K562 (cell line): Measurements from ENCODE around the gene RABGAP1L.

Source experiments
- E2F4 ChIP-seq: sonication (generic); formaldehyde crosslinking; IDR thresholded peaks from 2 replicates; pipeline ENCODE4 v1.8.0; 2022; ENCODE audit warnings: mild to moderate bottlenecking, low read depth, missing genetic modification reagents
- ELF1 ChIP-seq: fragments of 200-800 bp; sonication (Bioruptor generic); IDR thresholded peaks from 2 replicates; pipeline ENCODE4 v1.6.1; 2016; ENCODE audit warnings: missing genetic modification characterization, missing compliant biosample characterization
- FOSL1 ChIP-seq: fragments of 200-800 bp; sonication (Bioruptor generic); conservative IDR thresholded peaks from 2 replicates; pipeline ENCODE4 v1.6.1; 2016; ENCODE audit warnings: missing genetic modification characterization, missing compliant biosample characterization
- KDM1A ChIP-seq, 2 experiments: fragments of 450-650 bp; IDR thresholded peaks; 2 replicates each; pipeline ENCODE4 v1.6.1; 2016; ENCODE audit warnings: mild to moderate bottlenecking in 2 of 2
- MTF1 ChIP-seq: fragments of 250-450 bp; sonication (Bioruptor Pico); IDR thresholded peaks from 2 replicates; pipeline ENCODE4 v1.9.0; 2021; ENCODE audit warnings: moderate library complexity, mild to moderate bottlenecking, inconsistent platforms, borderline replicate concordance
- TARDBP ChIP-seq: fragments of 450-650 bp; IDR thresholded peaks from 2 replicates; pipeline ENCODE4 v1.6.1; 2016
- YY1 ChIP-seq, 3 experiments: IDR thresholded peaks; 2 replicates each; pipeline ENCODE4 v1.6.1; 2011; ENCODE audit warnings: low read length in 2 of 3, mild to moderate bottlenecking in 2 of 3, moderate library complexity in 2 of 3, borderline replicate concordance in 1 of 3, control low read depth in 1 of 3, low read depth in 1 of 3; ENCODE audit not compliant: insufficient read depth in 3 of 3, insufficient replicate concordance in 2 of 3, control insufficient read depth in 1 of 3, insufficient read length in 1 of 3; ENCODE audit errors: extremely low read depth in 1 of 3
- ZNF398 ChIP-seq: fragments of 250-450 bp; sonication (Bioruptor Pico); IDR thresholded peaks from 2 replicates; pipeline ENCODE4 v1.8.0; 2021; ENCODE audit warnings: moderate library complexity, mild to moderate bottlenecking, inconsistent platforms
- TF ChIP-seq, protein P1 (sequence below), 3 experiments: IDR thresholded peaks in 2 of 3; conservative IDR thresholded peaks in 1 of 3; 2 replicates each; pipeline ENCODE4 v1.5.1; 2011 to 2012; ENCODE audit warnings: low read length in 3 of 3, mild to moderate bottlenecking in 3 of 3, control low read depth in 2 of 3, improper control_type of control experiment in 1 of 3, inconsistent platforms in 1 of 3, low read depth in 1 of 3, mixed read lengths in 1 of 3, moderate library complexity in 1 of 3; ENCODE audit not compliant: insufficient read depth in 2 of 3
- TF ChIP-seq, protein P2 (sequence below): sonication (generic); formaldehyde crosslinking; IDR thresholded peaks from 2 replicates; pipeline ENCODE4 v1.8.0; 2023; ENCODE audit warnings: mild to moderate bottlenecking, missing genetic modification reagents

- no peak for TF ChIP-seq MTF1 (CRISPR knock-in tag)
- no peak for TF ChIP-seq ZNF398 (CRISPR knock-in tag)
- TF ChIP-seq, protein P1, sequence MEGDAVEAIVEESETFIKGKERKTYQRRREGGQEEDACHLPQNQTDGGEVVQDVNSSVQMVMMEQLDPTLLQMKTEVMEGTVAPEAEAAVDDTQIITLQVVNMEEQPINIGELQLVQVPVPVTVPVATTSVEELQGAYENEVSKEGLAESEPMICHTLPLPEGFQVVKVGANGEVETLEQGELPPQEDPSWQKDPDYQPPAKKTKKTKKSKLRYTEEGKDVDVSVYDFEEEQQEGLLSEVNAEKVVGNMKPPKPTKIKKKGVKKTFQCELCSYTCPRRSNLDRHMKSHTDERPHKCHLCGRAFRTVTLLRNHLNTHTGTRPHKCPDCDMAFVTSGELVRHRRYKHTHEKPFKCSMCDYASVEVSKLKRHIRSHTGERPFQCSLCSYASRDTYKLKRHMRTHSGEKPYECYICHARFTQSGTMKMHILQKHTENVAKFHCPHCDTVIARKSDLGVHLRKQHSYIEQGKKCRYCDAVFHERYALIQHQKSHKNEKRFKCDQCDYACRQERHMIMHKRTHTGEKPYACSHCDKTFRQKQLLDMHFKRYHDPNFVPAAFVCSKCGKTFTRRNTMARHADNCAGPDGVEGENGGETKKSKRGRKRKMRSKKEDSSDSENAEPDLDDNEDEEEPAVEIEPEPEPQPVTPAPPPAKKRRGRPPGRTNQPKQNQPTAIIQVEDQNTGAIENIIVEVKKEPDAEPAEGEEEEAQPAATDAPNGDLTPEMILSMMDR (IDR thresholded peaks at IDR 0.05 in 2 of 3, conservative IDR thresholded peaks at IDR 0.05 in 1 of 3; ENCODE audit: insufficient read depth in 2 of 3, low read depth in 1 of 3, low read length in 3 of 3): no peak
- no peak for TF ChIP-seq FOSL1 (tag)
- no peak for TF ChIP-seq TARDBP
- TF ChIP-seq, protein P2, sequence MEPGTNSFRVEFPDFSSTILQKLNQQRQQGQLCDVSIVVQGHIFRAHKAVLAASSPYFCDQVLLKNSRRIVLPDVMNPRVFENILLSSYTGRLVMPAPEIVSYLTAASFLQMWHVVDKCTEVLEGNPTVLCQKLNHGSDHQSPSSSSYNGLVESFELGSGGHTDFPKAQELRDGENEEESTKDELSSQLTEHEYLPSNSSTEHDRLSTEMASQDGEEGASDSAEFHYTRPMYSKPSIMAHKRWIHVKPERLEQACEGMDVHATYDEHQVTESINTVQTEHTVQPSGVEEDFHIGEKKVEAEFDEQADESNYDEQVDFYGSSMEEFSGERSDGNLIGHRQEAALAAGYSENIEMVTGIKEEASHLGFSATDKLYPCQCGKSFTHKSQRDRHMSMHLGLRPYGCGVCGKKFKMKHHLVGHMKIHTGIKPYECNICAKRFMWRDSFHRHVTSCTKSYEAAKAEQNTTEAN (CRISPR knock-in tag): no peak
- TF ChIP-seq ELF1 (tag): no peak
- TF ChIP-seq KDM1A (IDR thresholded peaks at IDR 0.05): no peak
- TF ChIP-seq E2F4 (CRISPR knock-in tag): no peak
- no peak for TF ChIP-seq YY1 (IDR thresholded peaks at IDR 0.05; ENCODE audit: borderline replicate concordance in 1 of 3, control insufficient read depth in 1 of 3, extremely low read depth in 1 of 3, insufficient read depth in 3 of 3, insufficient read length in 1 of 3, insufficient replicate concordance in 2 of 3, low read depth in 1 of 3, low read length in 2 of 3)
Observed at GRCh38 chr1:174218983-174219382, 59.7 kb downstream of the RABGAP1L start.
